HG02884 (cell line): ENCODE results near the gene PDF.
A peak's percentile ranks its signal among the peaks of the same experiment; 100 is the strongest.
"Not testable (repeated sequence)": the region's sequence is repeated elsewhere in the genome, so short reads cannot be mapped to it uniquely, and the experiment has no call there.

Experiments
- ATAC-seq: cut with Tn5 transposase; IDR thresholded peaks from one replicate; pipeline ENCODE4 v1.9.1; 2021; ENCODE audit warnings: mild to moderate bottlenecking, moderate library complexity; ENCODE audit not compliant: unreplicated experiment

PDF gene

DNA sequence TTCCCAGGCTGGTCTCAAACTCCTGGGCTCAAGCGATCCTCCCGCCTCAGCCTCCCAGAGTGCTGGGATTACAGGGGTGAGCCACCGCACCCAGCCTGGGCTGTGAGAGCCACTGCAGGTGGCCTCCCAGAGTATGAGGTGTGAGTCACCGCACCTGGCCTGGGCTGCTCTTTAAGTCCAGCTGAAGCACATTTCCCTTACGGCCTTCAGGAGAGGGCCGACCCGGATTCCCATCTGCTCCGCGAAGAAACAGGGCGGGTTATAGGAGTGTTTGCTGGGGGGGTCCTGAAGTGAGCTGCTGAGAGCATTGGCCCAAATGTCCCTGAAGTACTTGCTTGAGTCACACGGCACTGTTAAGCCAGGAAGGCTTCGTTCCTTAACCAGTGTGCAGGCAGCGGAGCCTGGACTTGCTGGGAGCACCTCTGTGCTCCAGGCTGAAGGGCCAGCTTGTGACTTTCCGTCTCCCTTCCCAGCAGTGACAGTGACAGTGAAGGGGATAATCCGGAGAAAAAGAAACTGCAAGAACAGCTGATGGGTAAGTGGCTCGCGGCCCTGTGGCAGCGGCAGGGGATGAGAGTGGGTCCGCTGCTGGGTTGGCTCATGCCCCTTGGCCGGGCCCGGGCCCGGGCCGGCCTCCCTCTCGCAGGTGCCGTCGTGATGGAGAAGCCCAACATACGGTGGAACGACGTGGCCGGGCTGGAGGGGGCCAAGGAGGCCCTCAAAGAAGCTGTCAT lies 12.0 kb downstream of the PDF start:
- ATAC-seq, result no peak

DNA sequence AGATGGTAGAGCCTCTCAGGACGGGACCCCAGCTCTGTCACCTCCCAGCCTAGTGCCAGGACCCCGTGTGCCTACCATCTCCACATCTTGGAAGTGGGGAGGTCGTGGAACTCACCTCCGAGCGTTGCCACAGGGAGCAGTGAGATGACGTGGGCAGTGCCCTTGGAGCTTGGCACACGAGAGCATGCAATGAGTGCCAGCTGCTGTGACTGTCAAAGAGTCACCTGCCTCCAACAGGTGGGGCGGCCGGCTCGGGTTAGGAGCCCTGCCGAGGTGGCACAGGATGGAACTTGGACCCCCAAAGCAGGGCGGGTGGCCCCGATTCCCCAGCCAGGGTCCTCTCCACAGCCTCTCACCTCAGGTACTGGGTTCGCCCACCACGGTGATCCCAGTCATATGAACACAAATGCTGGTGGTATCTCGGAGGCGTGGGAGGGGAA lies 13.8 kb downstream of the PDF start:
- ATAC-seq, result no peak

- ATAC-seq, result no peak
Measured at GRCh38 chr16:69315486-69316311, 14.7 kb downstream of the PDF start.

GRCh38 chr16:69314534-69314933 lies 15.9 kb downstream of the PDF start:
- ATAC-seq, result no peak

- ATAC-seq, result no peak
Measured at GRCh38 chr16:69313469-69313868, 16.9 kb downstream of the PDF start.

GRCh38 chr16:69311533-69312387 lies 18.6 kb downstream of the PDF start:
- ATAC-seq, result peak; percentile 40

GRCh38 chr16:69310653-69311532 lies 19.5 kb downstream of the PDF start, which contains the start of gene VPS4A:
Gene VPS4A (plus strand): TSS chr16:69311350. CDS start chr16:69311512, 162 bp downstream.
- peak; percentile 91 for ATAC-seq

- ATAC-seq, result no peak
Measured at GRCh38 chr16:69309316-69309715, 21.1 kb downstream of the PDF start.

- ATAC-seq, result no peak
Measured at GRCh38 chr16:69307856-69308255, 22.5 kb downstream of the PDF start.

DNA sequence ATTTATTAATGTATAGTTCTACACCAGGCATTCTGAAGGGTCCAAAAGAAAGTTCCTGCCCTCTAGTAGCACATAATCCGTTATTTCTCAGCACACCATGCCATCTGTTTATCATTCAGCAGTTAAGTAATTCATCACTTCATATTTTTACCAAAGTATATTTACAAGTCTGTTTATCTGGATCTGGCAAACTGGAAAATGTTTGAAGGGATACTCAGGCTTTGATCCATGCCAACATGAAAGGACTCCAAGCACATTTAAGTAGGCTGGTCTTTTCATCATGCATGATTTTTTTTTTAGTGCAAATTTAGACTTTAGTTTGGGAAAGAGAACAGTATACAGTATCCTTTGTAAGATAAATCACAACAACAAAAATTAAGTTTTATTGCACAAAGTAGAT lies 23.3 kb downstream of the PDF start:
- ATAC-seq, result no peak

- no peak for ATAC-seq
Measured at GRCh38 chr16:69306031-69306430, 24.4 kb downstream of the PDF start.

- ATAC-seq, result no peak
Measured at GRCh38 chr16:69302301-69302700, 28.1 kb downstream of the PDF start.

GRCh38 chr16:69301861-69302260 lies 28.5 kb downstream of the PDF start:
- no peak for ATAC-seq

DNA sequence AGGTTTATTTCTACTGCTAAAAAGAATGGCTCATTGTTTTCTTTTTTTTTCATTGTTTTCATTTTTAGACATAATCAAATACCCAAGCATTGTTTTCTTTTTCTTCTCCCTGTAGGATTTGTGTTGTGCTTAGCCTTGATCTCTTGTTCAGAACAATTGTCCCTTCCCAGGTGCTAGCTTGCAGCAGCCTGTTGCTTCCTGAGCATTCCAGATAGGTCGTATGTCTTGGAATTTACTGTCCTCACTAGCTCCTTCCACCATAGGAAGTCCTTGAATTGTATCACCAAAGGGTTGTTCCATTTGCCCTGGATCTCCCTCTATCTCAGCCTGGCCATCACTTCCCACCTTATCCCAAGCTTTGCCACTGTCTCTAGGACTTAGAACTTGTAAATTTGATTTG lies 29.2 kb downstream of the PDF start:
- no peak for ATAC-seq

DNA sequence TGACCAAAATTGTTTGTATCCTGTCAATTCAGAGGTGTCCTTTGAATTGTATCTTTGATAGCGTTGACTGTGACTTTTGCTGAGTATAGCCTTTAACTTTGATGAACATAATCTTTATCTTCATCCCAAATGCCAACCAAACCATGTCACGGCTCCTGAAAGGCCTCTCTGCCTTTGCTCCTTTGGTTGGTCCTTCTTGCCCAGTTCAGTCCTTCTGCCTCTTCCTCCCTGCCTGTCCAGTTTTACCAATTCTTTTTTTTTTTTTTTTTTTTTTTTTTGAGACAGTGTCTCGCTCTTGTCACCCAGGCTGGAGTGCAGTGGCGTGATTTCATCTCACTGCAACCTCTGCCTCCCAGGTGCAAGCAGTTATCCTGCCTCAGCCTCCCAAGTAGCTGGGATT lies 32.1 kb downstream of the PDF start:
- ATAC-seq, result no peak

GRCh38 chr16:69296771-69297170 lies 33.6 kb downstream of the PDF start:
- not testable (repeated sequence) for ATAC-seq

DNA sequence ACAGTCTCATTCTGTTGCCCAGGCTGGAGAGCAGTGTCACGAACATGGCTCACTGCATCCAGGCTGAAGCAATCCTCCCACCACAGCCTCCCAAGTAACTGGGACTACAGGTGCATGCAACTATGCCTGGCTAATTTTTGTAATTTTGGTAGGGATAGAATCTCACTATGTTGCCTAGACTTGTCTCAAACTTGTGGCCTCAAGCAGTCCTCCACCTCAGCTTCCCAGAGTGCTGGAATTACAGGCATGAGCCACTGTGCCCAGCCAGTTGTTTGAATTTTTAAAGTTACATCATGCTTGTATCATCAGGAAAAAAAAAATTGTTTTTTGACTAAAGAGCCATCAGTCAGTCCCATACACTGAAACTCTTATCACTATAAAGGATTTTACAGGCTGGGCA lies 36.3 kb downstream of the PDF start:
- ATAC-seq, result no peak

DNA sequence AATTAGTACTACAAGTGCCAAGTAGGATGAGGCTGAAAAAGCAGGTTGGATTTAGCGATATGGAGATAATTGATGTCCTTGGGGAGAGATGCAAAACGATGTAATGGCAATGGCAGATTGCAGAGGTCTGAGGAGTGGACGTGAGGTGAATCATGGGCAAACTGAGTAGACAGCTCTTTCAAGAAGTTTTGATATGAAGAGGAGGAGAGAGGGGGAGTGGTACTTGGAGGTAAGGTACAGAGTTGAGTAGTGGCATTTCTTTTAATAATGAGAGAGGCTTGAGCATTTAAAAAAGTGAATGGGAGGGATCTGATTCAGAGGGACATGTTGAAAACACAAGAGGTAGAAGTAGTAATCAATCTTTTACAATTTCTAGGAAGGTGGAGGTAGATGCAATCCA lies 37.0 kb downstream of the PDF start:
- no peak for ATAC-seq

DNA sequence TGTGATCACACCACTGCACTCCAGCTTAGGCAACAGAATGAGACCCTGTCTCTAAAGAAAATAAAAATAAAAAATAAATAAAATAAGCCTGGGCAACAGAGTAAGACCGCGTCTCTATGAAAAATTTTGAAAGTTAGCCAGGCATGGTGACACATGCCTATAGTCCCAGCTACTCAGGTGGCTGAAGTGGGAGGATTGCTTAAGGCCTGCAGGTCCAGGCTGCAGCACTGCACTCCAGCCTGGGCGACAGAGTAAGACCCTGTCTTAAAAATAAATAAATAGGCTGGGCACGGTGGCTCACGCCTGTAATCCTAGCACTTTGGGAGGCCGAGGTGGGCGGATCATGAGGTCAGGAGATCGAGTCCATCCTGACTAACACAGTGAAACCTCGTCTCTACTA lies 38.7 kb downstream of the PDF start:
- not testable (repeated sequence) for ATAC-seq
